ENCODE measurements around the gene TSPAN14. TPM values are rescaled to one million over a fixed set of nuclear protein-coding genes. Genes with fewer than 3 reads are reported as not detected.
"Not testable (repeated sequence)": the region's sequence is repeated elsewhere in the genome, so short reads cannot be mapped to it uniquely, and the experiment has no call there.

TSPAN14 gene
- total RNA-seq, 1 donor from 2014 or later, result 31.3 TPM

GRCh38 chr10:80465839-80466590, 11.9 kb downstream of the TSPAN14 start:
- no peak for ATAC-seq
- no peak for DNase-seq (ENCODE audit: low spot score)

GRCh38 chr10:80466724-80467326, 12.7 kb downstream of the TSPAN14 start:
- DNase-seq (ENCODE audit: low spot score) (no peak), ATAC-seq (no peak)

- DNase-seq (ENCODE audit: low spot score) (peak; percentile 66), ATAC-seq (peak; percentile 75)
Measured at GRCh38 chr10:80468002-80468401, 13.9 kb downstream of the TSPAN14 start.

- no peak for ATAC-seq
- DNase-seq (ENCODE audit: low spot score), result no peak
Measured at GRCh38 chr10:80468806-80469421, 14.8 kb downstream of the TSPAN14 start.

GRCh38 chr10:80470266-80470665, 16.2 kb downstream of the TSPAN14 start:
- DNase-seq (ENCODE audit: low spot score) (no peak), ATAC-seq (no peak)

GRCh38 chr10:80471001-80471400, 16.9 kb downstream of the TSPAN14 start:
- ATAC-seq (no peak), DNase-seq (ENCODE audit: low spot score) (no peak)

GRCh38 chr10:80471715-80472233, 17.7 kb downstream of the TSPAN14 start:
- ATAC-seq, result no peak

DNA sequence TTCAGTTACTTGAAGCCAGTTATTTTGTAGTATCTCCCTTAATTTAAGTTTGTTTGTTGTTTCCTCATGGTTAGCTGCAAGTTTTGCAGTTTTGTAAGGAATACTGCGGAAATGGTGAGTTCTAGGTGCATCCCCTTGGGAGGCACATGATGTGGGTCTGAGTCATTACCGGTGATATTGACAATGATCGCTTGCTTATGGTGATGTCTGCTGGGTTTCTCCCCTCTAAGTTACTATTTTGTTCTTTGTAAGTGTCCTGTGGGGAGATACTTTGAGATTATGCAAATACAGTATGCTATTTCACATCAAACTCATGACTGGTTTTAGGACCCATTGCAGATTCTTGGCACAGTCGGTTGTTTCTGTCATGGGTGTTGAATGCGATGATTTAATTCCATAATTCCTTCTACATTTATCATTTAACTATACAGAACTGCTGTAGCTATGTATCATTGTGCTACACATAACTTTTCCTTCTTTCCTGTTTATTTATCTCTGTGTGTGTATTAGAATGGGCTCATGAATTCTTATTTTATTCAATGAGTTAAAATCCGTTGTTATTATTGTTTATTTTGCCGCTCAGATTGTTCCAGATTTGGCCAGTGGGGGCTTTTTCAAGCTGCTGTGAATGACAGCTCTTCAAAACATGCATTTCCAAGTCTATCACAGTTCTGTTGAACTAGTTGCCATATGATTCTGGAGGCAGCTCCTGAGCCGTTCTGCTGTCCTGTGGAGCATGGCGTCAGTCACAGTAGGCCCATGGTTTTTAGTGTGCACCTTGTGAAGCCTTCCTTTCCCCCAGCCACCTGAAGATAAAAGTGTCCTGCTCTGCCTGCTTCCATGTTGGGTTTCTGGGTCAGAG, 18.4 kb downstream of the TSPAN14 start:
- DNase-seq (ENCODE audit: low spot score) (no peak), ATAC-seq (no peak)

More at GRCh38 chr10:80471715-80472233, 17.7 kb downstream of the TSPAN14 start:
- no peak for DNase-seq (ENCODE audit: low spot score)

DNA sequence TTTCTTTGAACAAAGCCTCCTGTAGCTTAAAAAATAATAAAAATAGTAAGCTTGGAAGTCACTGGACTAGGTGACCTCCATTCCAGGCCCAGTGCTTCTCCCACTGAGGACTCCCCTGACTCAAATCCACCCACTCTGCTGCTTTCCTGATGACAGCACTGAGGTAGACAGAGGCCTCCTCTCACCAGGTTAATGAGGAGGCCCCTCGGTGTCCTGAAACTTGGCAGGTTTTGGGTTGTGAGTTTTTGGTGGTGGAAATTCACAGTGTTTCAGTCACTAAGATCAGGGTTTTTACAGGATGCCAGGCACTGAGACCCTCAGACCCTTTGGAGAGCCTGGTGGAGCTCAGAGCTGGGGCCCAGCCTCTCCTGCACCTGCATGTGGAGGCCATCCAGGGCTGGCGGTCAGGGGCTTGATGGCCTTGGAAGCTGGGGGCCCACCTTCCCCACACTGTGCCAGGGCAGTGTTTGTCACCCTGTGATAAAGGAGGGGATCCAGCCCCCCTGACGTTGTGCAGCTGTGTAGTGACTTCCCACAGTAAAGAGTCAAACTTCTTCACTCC, 19.1 kb downstream of the TSPAN14 start:
- ATAC-seq, result no peak

GRCh38 chr10:80473692-80474596, 19.8 kb downstream of the TSPAN14 start:
- peak; percentile 23 for ATAC-seq
- no peak for DNase-seq (ENCODE audit: low spot score)

More for the DNA sequence above, 19.1 kb downstream of the TSPAN14 start:
- DNase-seq (ENCODE audit: low spot score), result no peak

- ATAC-seq (peak; percentile 29), DNase-seq (ENCODE audit: low spot score) (no peak)
Measured at GRCh38 chr10:80474597-80474910, 20.4 kb downstream of the TSPAN14 start.

DNA sequence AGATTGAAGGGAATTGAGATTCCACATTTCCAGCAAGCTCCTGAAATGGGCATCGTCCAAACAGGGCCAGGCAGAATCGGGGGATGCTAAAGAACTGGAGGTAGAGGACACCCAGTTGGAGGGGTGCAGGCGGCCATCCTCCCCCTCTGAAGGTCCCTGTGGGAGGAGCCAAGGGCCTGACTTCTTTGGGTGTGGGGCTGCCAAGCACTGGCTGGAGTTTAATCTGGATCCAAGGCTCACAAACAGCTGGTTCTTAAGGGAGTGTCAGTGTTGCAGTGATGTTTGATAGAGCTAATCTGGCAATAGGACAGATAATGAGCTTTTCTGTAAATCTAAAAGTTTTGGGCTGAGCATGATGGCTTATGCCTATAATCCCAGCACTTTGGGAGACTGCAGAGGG, 20.8 kb downstream of the TSPAN14 start:
- DNase-seq (ENCODE audit: low spot score) (no peak), ATAC-seq (no peak)

GRCh38 chr10:80475641-80476040, 21.5 kb downstream of the TSPAN14 start:
- DNase-seq (ENCODE audit: low spot score); ATAC-seq: not testable (repeated sequence)

DNA sequence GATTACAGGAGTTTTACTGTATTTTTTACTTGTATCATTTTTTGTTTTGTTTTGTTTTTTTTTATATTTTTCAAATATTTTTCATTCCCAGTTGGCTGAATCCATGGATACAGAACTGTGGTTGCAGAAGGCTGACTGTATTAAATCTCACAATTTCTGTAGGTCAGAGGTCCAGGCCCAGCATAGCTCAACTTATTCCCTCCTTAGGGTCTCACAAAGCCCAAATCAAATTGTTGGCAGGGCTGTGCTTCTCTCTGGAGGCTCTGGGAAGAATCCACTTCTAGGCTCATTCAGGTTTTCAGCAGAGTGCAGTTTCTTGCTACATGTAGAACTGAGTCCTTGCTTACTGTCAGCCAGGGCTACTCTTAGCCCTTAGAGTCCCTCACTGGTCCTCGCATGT, 22.6 kb downstream of the TSPAN14 start:
- DNase-seq (ENCODE audit: low spot score), result no peak
- no peak for ATAC-seq

DNA sequence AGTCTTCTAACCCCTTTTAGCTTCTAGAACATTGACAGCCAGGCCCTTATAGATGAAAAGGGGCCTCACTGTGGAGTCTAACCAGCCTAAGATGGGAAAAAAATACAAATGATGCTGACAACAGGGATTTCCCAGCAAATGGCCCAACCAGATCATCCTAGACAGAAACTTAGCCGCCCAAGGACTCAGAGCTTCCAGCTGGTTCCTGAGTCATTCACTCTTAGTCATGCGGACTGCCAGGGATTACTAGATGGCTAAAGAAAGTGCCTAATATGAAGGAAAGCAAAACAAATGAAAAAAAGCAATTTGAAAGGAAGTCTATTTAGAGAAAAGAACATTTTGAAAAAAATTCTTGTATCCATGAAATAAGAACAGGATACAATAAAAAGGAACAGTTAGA, 23.7 kb downstream of the TSPAN14 start:
- DNase-seq (ENCODE audit: low spot score), result no peak
- ATAC-seq, result no peak

DNA sequence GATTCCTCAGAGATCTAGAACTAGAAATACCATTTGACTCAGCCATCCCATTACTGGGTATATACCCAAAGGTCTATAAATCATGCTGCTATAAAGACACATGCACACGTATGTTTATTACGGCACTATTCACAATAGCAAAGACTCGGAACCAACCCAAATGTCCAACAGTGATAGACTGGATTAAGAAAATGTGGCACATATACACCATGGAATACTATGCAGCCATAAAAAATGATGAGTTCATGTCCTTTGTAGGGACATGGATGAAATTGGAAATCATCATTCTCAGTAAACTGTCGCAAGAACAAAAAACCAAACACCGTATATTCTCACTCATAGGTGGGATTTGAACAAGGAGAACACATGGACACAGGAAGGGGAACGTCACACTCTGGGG, 26.3 kb downstream of the TSPAN14 start:
- ATAC-seq, result not testable (repeated sequence)

GRCh38 chr10:80480852-80481251, 26.7 kb downstream of the TSPAN14 start:
- no peak for ATAC-seq
- no peak for DNase-seq (ENCODE audit: low spot score)

More for the DNA sequence above, 26.3 kb downstream of the TSPAN14 start:
- DNase-seq (ENCODE audit: low spot score), result not testable (repeated sequence)

- no peak for DNase-seq (ENCODE audit: low spot score)
Measured at GRCh38 chr10:80484243-80484642, 30.1 kb downstream of the TSPAN14 start.

GRCh38 chr10:80484676-80485075, 30.6 kb downstream of the TSPAN14 start:
- DNase-seq (ENCODE audit: low spot score) (no peak), ATAC-seq (no peak)

More at GRCh38 chr10:80484243-80484642, 30.1 kb downstream of the TSPAN14 start:
- ATAC-seq, result no peak

All from left lobe of liver (tissue), 2 donors.